HUDEP-2 (cell line): Measurements from ENCODE around the gene SCFD2.
"Not testable (repeated sequence)": the region's sequence is repeated elsewhere in the genome, so short reads cannot be mapped to it uniquely, and the experiment has no call there.

Experiments
- DNase-seq, 76 experiments: peaks; one replicate each; lab custom pipeline; 2025; ENCODE audit not compliant: unreplicated experiment in 76 of 76; lab: John Stamatoyannopoulos, UW

Gene SCFD2

GRCh38 chr4:52998413-52998812, 367.4 kb downstream of the SCFD2 start:
- no peak for DNase-seq

GRCh38 chr4:52997132-52997416, 368.8 kb downstream of the SCFD2 start:
- DNase-seq, result no peak

GRCh38 chr4:52996261-52997131, 369.4 kb downstream of the SCFD2 start:
- no peak for DNase-seq

- no peak for DNase-seq
Observed at GRCh38 chr4:52995360-52996030, 370.4 kb downstream of the SCFD2 start.

- DNase-seq, result no peak
Observed at GRCh38 chr4:52994567-52994966, 371.3 kb downstream of the SCFD2 start.

GRCh38 chr4:52993771-52994170, 372.1 kb downstream of the SCFD2 start:
- DNase-seq, result no peak

GRCh38 chr4:52992551-52992950, 373.3 kb downstream of the SCFD2 start:
- DNase-seq, result not testable (repeated sequence)

- no peak for DNase-seq
Observed at GRCh38 chr4:52991472-52991871, 374.4 kb downstream of the SCFD2 start.

- DNase-seq, result no peak
Observed at GRCh38 chr4:52990706-52991105, 375.2 kb downstream of the SCFD2 start.

- DNase-seq, result no peak
Observed at GRCh38 chr4:52989865-52990264, 376.0 kb downstream of the SCFD2 start.

GRCh38 chr4:52987392-52988056, 378.3 kb downstream of the SCFD2 start:
- no peak for DNase-seq

GRCh38 chr4:52984462-52984881, 381.4 kb downstream of the SCFD2 start:
- DNase-seq, result no peak

- peak in 36 of 76 experiments; percentile 1 to 58 (median 36) for DNase-seq
Observed at GRCh38 chr4:52983563-52984303, 382.1 kb downstream of the SCFD2 start.

- peak in 21 of 76 experiments; percentile 2 to 59 (median 20) for DNase-seq
Observed at GRCh38 chr4:52982946-52983340, 382.9 kb downstream of the SCFD2 start.

GRCh38 chr4:52982255-52982945, 383.5 kb downstream of the SCFD2 start:
- DNase-seq, result peak in 14 of 76 experiments; percentile 1 to 31 (median 10)

- no peak for DNase-seq
Observed at GRCh38 chr4:52979821-52980590, 385.9 kb downstream of the SCFD2 start.

- DNase-seq, result no peak
Observed at GRCh38 chr4:52979020-52979419, 386.8 kb downstream of the SCFD2 start.

GRCh38 chr4:52977252-52977651, 388.6 kb downstream of the SCFD2 start:
- no peak for DNase-seq

- DNase-seq, result no peak
Observed at GRCh38 chr4:52976523-52977230, 389.2 kb downstream of the SCFD2 start.
